Measurements from ENCODE around the gene HPGD.

The HPGD gene

GRCh38 chr4:174522183-174523024 lies at the start of gene HPGD:
Gene HPGD (minus strand): TSS chr4:174522488. CDS start chr4:174522451, 37 bp downstream.
- DNase-seq (ENCODE audit: low read depth in 3 of 3, low spot score in 1 of 3), result peak in 1 of 3 donors; percentile 16

- no peak for DNase-seq (ENCODE audit: low read depth in 3 of 3, low spot score in 1 of 3)
These were observed 42.2 kb upstream of the HPGD start for GRCh38 chr4:174564529-174564928.

GRCh38 chr4:174563399-174563798 lies 41.1 kb upstream of the HPGD start:
- DNase-seq (ENCODE audit: low read depth in 3 of 3, low spot score in 1 of 3), result no peak

GRCh38 chr4:174561560-174561959 lies 39.3 kb upstream of the HPGD start:
- DNase-seq (ENCODE audit: low read depth in 3 of 3, low spot score in 1 of 3), result no peak

GRCh38 chr4:174559894-174560293 lies 37.6 kb upstream of the HPGD start:
- DNase-seq (ENCODE audit: low read depth in 3 of 3, low spot score in 1 of 3), result no peak

GRCh38 chr4:174555789-174556630 lies 33.7 kb upstream of the HPGD start:
- DNase-seq (ENCODE audit: low read depth in 3 of 3, low spot score in 1 of 3), result no peak

GRCh38 chr4:174554231-174554728 lies 32.0 kb upstream of the HPGD start:
- no peak for DNase-seq (ENCODE audit: low read depth in 3 of 3, low spot score in 1 of 3)

- no peak for DNase-seq (ENCODE audit: low read depth in 3 of 3, low spot score in 1 of 3)
These were observed 31.5 kb upstream of the HPGD start for GRCh38 chr4:174553828-174554227.

- DNase-seq (ENCODE audit: low read depth in 3 of 3, low spot score in 1 of 3), result no peak
These were observed 30.7 kb upstream of the HPGD start for GRCh38 chr4:174553031-174553430.

GRCh38 chr4:174550541-174550940 lies 28.3 kb upstream of the HPGD start:
- DNase-seq (ENCODE audit: low read depth in 3 of 3, low spot score in 1 of 3), result no peak

- no peak for DNase-seq (ENCODE audit: low read depth in 3 of 3, low spot score in 1 of 3)
These were observed 27.4 kb upstream of the HPGD start for GRCh38 chr4:174549721-174550120.

GRCh38 chr4:174545268-174545667 lies 23.0 kb upstream of the HPGD start:
- no peak for DNase-seq (ENCODE audit: low read depth in 3 of 3, low spot score in 1 of 3)

GRCh38 chr4:174544496-174544895 lies 22.2 kb upstream of the HPGD start:
- no peak for DNase-seq (ENCODE audit: low read depth in 3 of 3, low spot score in 1 of 3)

- DNase-seq (ENCODE audit: low read depth in 3 of 3, low spot score in 1 of 3), result no peak
These were observed 17.9 kb upstream of the HPGD start for GRCh38 chr4:174540175-174540574.

GRCh38 chr4:174539571-174539970 lies 17.3 kb upstream of the HPGD start:
- DNase-seq (ENCODE audit: low read depth in 3 of 3, low spot score in 1 of 3), result no peak

GRCh38 chr4:174538876-174539250 lies 16.6 kb upstream of the HPGD start:
- DNase-seq (ENCODE audit: low read depth in 3 of 3, low spot score in 1 of 3), result no peak

GRCh38 chr4:174538123-174538875 lies 16.0 kb upstream of the HPGD start:
- no peak for DNase-seq (ENCODE audit: low read depth in 3 of 3, low spot score in 1 of 3)

- no peak for DNase-seq (ENCODE audit: low read depth in 3 of 3, low spot score in 1 of 3)
These were observed 15.3 kb upstream of the HPGD start for GRCh38 chr4:174537634-174538033.

- no peak for DNase-seq (ENCODE audit: low read depth in 3 of 3, low spot score in 1 of 3)
These were observed 12.2 kb upstream of the HPGD start for GRCh38 chr4:174534461-174534860.

GRCh38 chr4:174532445-174532844 lies 10.2 kb upstream of the HPGD start:
- no peak for DNase-seq (ENCODE audit: low read depth in 3 of 3, low spot score in 1 of 3)

GRCh38 chr4:174531486-174531885 lies 9.2 kb upstream of the HPGD start:
- DNase-seq (ENCODE audit: low read depth in 3 of 3, low spot score in 1 of 3), result no peak
